ENCODE measurements around the gene DMPK.

The DMPK gene

DNA sequence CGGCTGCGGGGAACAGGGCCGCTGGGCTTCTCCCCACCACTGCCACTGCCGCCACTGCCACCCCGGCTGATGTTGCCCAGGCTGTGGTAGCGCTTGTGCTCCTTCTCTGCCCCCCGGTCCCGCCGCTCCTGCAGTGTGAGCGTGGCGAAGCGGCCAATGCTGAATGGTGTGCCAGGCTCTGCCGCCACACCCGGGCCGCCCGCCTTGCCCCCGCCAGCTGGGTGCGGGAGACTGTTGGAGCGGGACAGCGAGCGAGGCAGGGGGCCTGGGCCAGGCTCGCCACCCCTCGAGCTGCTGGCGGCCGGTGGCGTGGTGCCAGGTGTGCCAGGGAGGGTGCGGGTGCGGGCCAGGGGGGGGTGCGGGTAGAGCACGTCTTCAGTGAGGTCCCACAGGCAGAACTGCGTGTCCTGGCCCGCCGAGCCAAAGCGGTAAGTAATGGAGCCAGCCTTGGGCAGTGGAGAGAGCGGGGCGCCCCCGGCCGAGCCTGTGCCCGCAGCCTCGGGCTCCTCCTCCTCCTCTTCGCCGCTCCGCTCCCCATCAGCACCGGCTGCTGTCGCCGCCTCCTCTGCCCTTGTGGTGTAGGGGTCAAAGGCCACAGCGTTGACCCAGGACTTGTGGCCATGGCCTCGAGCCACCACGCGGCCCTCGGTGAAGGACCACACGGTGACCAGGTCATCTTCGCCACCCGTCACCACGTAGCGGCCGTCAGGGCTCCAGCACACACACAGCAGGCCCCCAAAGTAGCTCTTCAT is 3.7 kb upstream of the DMPK start:
- H3K9ac ChIP-seq (ENCODE audit: insufficient read length): no peak overlapping the region
- no peak overlapping the region for H3K27ac ChIP-seq
- H3K4me3 ChIP-seq: no peak overlapping the region
- H3K36me3 ChIP-seq (ENCODE audit: insufficient read depth, low read length): peaks cover 32% of the 10 kb centered on the region
- no peak for DNase-seq (ENCODE audit: low read depth, low spot score)
- TF ChIP-seq EZH2 (IDR thresholded peaks at IDR 0.05): no peak
- TF ChIP-seq FOXP2 (optimal IDR thresholded peaks at IDR 0.05; ENCODE audit: control extremely low read depth, extremely low read length, insufficient read depth): no peak
- no peak for TF ChIP-seq POLR2AphosphoS5 (IDR thresholded peaks at IDR 0.05; ENCODE audit: borderline replicate concordance, low read depth, low read length)
- no peaks in the 10 kb centered on the region for H3K9me3 ChIP-seq (ENCODE audit: low read depth, low read length)

DNA sequence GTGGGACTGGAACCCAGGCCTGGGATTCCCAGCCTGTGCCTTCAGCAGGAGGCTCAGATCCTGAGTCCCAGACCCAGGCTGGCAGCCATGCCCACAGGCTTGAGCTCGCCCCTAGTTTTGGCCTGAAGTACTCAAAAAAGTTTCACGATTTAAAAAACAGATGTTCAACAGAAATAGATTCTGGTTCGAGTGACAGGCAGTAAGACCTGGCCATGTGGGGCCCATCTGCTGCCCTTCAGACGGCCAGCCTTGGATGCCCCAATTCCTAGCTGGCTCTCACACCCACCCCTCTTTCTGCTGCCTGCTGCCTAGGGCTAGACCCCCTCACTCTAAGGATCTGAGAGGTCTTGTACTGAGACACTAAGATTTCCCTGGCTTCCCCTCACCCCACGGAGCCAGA is 2.8 kb upstream of the DMPK start:
- Histone ChIP-seq H3K9me3 (ENCODE audit: low read depth, low read length) (no peaks in the 10 kb centered on the region), H3K36me3 (ENCODE audit: insufficient read depth, low read length) (peaks cover 27% of the 10 kb centered on the region), H3K27ac (no peak overlapping the region), H3K4me3 (no peak overlapping the region), H3K9ac (ENCODE audit: insufficient read length) (no peak overlapping the region)
- TF ChIP-seq FOXP2 (optimal IDR thresholded peaks at IDR 0.05; ENCODE audit: control extremely low read depth, extremely low read length, insufficient read depth): no peak
- DNase-seq (ENCODE audit: low read depth, low spot score): no peak

DNA sequence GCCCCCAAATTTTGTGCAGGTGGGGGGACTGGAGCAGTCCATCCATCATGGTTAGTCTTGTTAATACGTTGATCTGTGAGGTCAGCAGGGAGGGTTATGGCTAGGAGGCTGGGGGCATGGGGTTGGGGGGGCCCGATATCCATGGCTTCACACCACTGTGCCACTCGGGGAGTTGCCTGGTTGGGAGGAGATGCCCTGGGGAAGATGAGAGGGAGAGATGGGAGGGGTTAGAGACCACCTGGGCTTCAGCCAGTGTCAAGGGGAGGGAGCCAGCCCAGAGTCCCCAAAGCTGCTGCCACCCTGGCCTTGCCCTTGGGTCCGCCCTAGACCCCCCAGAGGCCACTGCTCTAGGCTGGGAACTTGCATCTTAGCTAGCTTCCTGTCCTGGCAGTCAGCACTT is 1.8 kb upstream of the DMPK start:
- H3K36me3 ChIP-seq (ENCODE audit: insufficient read depth, low read length): peaks cover 21% of the 10 kb centered on the region
- TF ChIP-seq POLR2AphosphoS5 (IDR thresholded peaks at IDR 0.05; ENCODE audit: borderline replicate concordance, low read depth, low read length) (no peak), FOXP2 (optimal IDR thresholded peaks at IDR 0.05; ENCODE audit: control extremely low read depth, extremely low read length, insufficient read depth) (no peak), EZH2 (IDR thresholded peaks at IDR 0.05) (no peak)

GRCh38 chr19:45782820-45783785 is 813 bp upstream of the DMPK start:
- Histone ChIP-seq H3K9ac (ENCODE audit: insufficient read length) (no peak overlapping the region), H3K4me3 (no peak overlapping the region), H3K9me3 (ENCODE audit: low read depth, low read length) (no peaks in the 10 kb centered on the region), H3K27ac (no peak overlapping the region), H3K36me3 (ENCODE audit: insufficient read depth, low read length) (peaks cover 11% of the 10 kb centered on the region; the same call in 1 of the 2 replicates)
- TF ChIP-seq FOXP2 (optimal IDR thresholded peaks at IDR 0.05; ENCODE audit: control extremely low read depth, extremely low read length, insufficient read depth) (no peak), POLR2AphosphoS5 (IDR thresholded peaks at IDR 0.05; ENCODE audit: borderline replicate concordance, low read depth, low read length) (no peak; the same call in none of the 2 replicates), EZH2 (IDR thresholded peaks at IDR 0.05) (no peak)
- no peak for DNase-seq (ENCODE audit: low read depth, low spot score)

More for the DNA sequence above, 1.8 kb upstream of the DMPK start:
- Histone ChIP-seq H3K9ac (ENCODE audit: insufficient read length) (no peak overlapping the region), H3K9me3 (ENCODE audit: low read depth, low read length) (no peaks in the 10 kb centered on the region), H3K4me3 (no peak overlapping the region), H3K27ac (no peak overlapping the region)
- no peak for DNase-seq (ENCODE audit: low read depth, low spot score)

DNA sequence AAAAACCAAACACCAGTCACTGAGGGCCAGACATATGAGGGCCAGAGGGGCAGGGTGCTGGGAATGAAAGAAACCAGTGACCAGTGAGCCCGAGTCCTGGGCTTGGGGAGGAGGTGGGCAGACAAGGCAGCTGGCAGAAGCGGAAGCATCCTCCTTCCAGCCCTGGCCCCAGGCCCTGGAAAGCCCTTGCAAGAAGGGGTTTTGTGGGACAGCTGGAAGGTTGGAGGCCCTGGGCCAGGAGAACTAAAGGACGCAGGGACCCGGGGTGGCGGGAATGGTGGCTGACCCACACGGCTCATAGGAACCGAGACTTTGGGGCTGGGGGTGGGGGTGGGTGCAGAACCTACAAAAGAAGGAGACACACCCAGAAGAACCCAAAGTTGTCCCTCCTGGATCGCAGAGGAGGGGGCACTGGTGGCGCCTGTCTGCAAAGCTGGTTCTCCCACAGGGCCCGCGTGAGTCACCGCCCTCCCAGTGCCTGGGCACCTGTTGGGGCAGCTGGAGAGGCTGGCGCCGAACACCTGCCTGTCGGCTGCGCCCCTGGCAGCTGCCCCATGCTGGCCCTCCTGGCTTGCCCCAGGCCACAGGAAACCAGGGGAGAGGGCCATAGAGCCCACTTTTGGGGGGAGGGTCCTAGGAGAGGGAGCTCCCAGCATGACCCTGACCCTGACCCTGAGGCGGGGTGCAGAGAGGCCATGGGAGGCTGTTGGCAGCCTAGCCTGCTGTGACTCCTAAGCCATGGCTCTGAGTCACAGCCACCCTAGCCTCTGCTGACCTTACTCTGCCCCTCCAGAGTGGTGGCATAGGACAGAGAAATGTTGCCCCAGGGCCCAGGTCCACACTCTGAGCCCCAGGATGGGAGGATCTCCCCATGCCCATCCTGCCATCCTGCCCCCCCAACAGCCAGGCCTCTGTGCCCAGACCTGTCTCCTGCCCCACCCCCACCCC is 802 bp downstream of the DMPK start:
- no peak for DNase-seq (ENCODE audit: low read depth, low spot score)
- H3K9ac ChIP-seq (ENCODE audit: insufficient read length): no peak overlapping the region
- no peak overlapping the region for H3K27ac ChIP-seq
- peaks cover 5% of the 10 kb centered on the region; the same call in 1 of the 2 replicates for H3K36me3 ChIP-seq (ENCODE audit: insufficient read depth, low read length)
- no peak overlapping the region for H3K4me3 ChIP-seq
- no peak for TF ChIP-seq EZH2 (IDR thresholded peaks at IDR 0.05)
- no peak for TF ChIP-seq FOXP2 (optimal IDR thresholded peaks at IDR 0.05; ENCODE audit: control extremely low read depth, extremely low read length, insufficient read depth)
- no peak for TF ChIP-seq POLR2AphosphoS5 (IDR thresholded peaks at IDR 0.05; ENCODE audit: borderline replicate concordance, low read depth, low read length)
- no peaks in the 10 kb centered on the region for H3K9me3 ChIP-seq (ENCODE audit: low read depth, low read length)

DNA sequence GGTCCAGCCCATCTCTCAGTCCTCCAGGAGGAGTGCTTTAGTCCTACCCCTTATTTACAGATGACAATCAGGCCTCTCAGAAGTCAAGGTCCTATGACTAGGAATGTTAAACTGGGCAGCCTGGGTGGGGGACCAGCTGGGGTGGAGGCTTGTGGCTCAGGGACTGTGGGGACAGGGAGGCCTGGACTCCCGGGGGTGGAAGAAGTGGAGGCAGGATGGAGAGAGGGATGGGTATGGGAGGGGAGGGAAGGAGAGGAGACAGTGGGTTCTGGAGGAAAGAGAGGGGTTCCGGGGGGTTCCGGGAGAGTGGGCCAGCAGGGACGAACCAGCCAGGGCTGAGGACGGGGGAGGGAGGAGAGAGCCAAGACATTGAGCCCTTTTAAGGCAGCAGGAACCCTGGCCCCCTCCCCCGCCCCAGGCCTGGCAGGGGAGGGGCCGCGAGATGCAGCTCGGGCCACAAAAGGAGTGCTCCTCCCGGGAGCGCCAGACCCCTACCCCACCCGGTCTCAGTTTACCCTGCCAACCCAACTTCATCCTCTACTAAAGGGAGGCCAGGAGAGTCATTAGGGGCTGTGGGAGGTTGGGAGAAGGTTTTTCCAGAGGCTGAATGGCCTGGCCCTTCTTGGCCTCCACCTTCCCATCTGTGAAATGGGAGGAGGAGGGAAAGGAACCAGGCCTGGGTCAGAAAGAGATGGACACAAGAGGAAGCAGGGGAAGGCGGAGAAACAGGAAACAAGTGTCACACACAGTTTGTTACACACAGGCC is 1.7 kb downstream of the DMPK start:
- H3K36me3 ChIP-seq (ENCODE audit: insufficient read depth, low read length): no peaks in the 10 kb centered on the region; the same call in 1 of the 2 replicates
- no peak overlapping the region for H3K4me3 ChIP-seq
- no peak for TF ChIP-seq POLR2AphosphoS5 (IDR thresholded peaks at IDR 0.05; ENCODE audit: borderline replicate concordance, low read depth, low read length)
- H3K9ac ChIP-seq (ENCODE audit: insufficient read length): no peak overlapping the region
- no peaks in the 10 kb centered on the region for H3K9me3 ChIP-seq (ENCODE audit: low read depth, low read length)
- H3K27ac ChIP-seq: no peak overlapping the region
- no peak for DNase-seq (ENCODE audit: low read depth, low spot score)

DNA sequence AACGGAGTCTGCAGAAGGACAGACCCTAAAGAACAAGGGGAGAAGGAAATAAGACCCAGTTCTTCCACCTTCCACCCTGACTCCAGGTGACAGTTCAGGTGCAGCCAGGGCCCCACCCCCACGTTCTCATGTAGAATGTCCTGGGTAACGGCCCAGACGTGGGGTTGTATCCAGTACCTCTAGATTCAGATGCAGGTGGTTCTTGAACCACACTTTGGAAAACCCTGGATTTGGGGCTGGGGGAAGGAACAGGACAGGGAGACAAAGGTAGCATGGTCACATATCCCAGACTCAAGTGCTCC is 2.2 kb downstream of the DMPK start:
- Histone ChIP-seq H3K9ac (ENCODE audit: insufficient read length) (no peak overlapping the region), H3K9me3 (ENCODE audit: low read depth, low read length) (no peaks in the 10 kb centered on the region), H3K4me3 (peak overlapping the region; percentile 79; the same call in 1 of the 2 replicates), H3K27ac (no peak overlapping the region), H3K36me3 (ENCODE audit: insufficient read depth, low read length) (no peaks in the 10 kb centered on the region; the same call in 1 of the 2 replicates)
- TF ChIP-seq POLR2AphosphoS5 (IDR thresholded peaks at IDR 0.05; ENCODE audit: borderline replicate concordance, low read depth, low read length) (no peak), FOXP2 (optimal IDR thresholded peaks at IDR 0.05; ENCODE audit: control extremely low read depth, extremely low read length, insufficient read depth) (no peak), EZH2 (IDR thresholded peaks at IDR 0.05) (no peak)
- DNase-seq (ENCODE audit: low read depth, low spot score): no peak

Data from SK-N-MC (cell line).